OCI-LY1 (cell line): ENCODE data around the gene RAB14.

ENCODE experiments used
- CTCF ChIP-seq: fragments of 200-600 bp; sonication (generic), shearing (Covaris generic); IDR thresholded peaks from 2 replicates; pipeline ENCODE4 v1.5.1; 2017; ENCODE audit warnings: mild to moderate bottlenecking, antibody characterized with exemption, low read length, moderate library complexity, mixed read lengths
- EZH2 ChIP-seq: fragments of 200-600 bp; sonication (generic), shearing (Covaris generic); IDR thresholded peaks from 2 replicates; pipeline ENCODE4 v1.8.0; 2017; ENCODE audit warnings: borderline replicate concordance, mixed run types, mild to moderate bottlenecking, antibody characterized with exemption, low read length, moderate library complexity, mixed read lengths

DNA sequence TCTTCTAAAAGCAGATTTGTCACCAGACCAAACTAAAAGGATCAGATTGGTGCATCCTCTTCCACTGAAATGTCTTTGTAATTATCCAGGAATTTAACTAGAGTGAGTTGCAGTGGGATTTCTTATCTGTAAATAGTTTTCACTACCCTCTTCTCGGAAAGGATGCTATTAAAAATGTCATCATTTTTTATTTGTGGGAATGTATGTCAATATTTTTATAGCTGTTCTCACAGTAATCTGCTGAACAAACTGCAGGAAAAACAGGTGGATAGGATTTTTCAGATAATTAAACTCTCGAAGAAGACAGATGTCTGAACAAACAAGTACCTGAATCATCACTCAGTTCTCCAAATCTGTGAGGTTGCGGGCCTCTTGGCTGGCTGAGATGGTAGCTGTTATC is 62.7 kb downstream of the RAB14 start:
- TF ChIP-seq EZH2 (no peak), CTCF (no peak)
